Natural killer cell (primary cell): Measurements from ENCODE around the gene VPS35L. TPM values are rescaled to one million over a fixed set of nuclear protein-coding genes. Genes with fewer than 3 reads are reported as not detected.

Experiments used
- ATAC-seq, 3 donors: fragments of 150-1000 bp in 2 of 3; fragments of 200-7000 bp in 1 of 3; cut with Tn5 transposase; 1 replicate in 1 of 3; 2 replicates in 2 of 3; pipeline ENCODE4 v1.10.0; 2021; ENCODE audit warnings: mild to moderate bottlenecking in 2 of 3, moderate library complexity in 2 of 3
- DNase-seq, 2 donors: peaks; one replicate each; pipeline versions ENCODE4 v3.0.0 to v3.0.0-alpha.2; 2013 to 2021; ENCODE audit warnings: mixed read lengths in 1 of 2
- H3K27ac ChIP-seq: one replicate; pipeline ENCODE4 v1.5.1; 2013; ENCODE audit warnings: mild to moderate bottlenecking, low read length
- H3K27me3 ChIP-seq: one replicate; pipeline ENCODE4 v1.6.1; 2013; ENCODE audit warnings: low read length; ENCODE audit not compliant: control insufficient read depth, insufficient read depth
- H3K36me3 ChIP-seq: one replicate; pipeline ENCODE4 v1.6.1; 2013; ENCODE audit warnings: low read length; ENCODE audit not compliant: control insufficient read depth, insufficient read depth
- H3K4me1 ChIP-seq: one replicate; pipeline ENCODE4 v1.6.1; 2013; ENCODE audit warnings: low read length; ENCODE audit not compliant: control insufficient read depth, insufficient read depth
- H3K4me3 ChIP-seq: one replicate; pipeline ENCODE4 v1.5.1; 2013; ENCODE audit warnings: low read length
- H3K9me3 ChIP-seq: one replicate; pipeline ENCODE4 v1.6.1; 2013; ENCODE audit warnings: low read length; ENCODE audit not compliant: control insufficient read depth, insufficient read depth
- H3K27ac Mint-ChIP-seq, 2 donors: one replicate each; pipeline ENCODE4 v1.8.0; 2022; ENCODE audit warnings: mild to moderate bottlenecking in 2 of 2, mixed read lengths in 2 of 2, moderate library complexity in 1 of 2
- H3K27me3 Mint-ChIP-seq, 2 donors: one replicate each; pipeline ENCODE4 v1.8.0; 2022; ENCODE audit warnings: low read depth in 2 of 2, mixed read lengths in 2 of 2
- H3K36me3 Mint-ChIP-seq: one replicate; pipeline ENCODE4 v1.8.0; 2022; ENCODE audit warnings: mixed read lengths
- H3K4me1 Mint-ChIP-seq, 2 donors: one replicate each; pipeline ENCODE4 v1.8.0; 2022; ENCODE audit warnings: mixed read lengths in 2 of 2
- H3K4me3 Mint-ChIP-seq: one replicate; pipeline ENCODE4 v1.8.0; 2022; ENCODE audit warnings: mild to moderate bottlenecking, moderate library complexity, mixed read lengths
- H3K9me3 Mint-ChIP-seq, 2 donors: one replicate each; pipeline ENCODE4 v1.8.0; 2022; ENCODE audit warnings: mixed read lengths in 2 of 2
- WGBS: methylation state at CpG from one replicate; pipeline ENCODE4 v1.1.7; 2013; ENCODE audit warnings: missing lambda C conversion rate; ENCODE audit not compliant: insufficient coverage; 5-methylcytosine and 5-hydroxymethylcytosine counted together
- intact Hi-C: fragments of 100-400 bp; cut with micrococcal nuclease; formaldehyde crosslinking; loops from one replicate; pipeline ENCODE4 v1.14.2; 2022
- total RNA-seq, 4 donors: library from RNA; stranded (reverse); fragments of 120-200 nt in 1 of 4; gene quantifications; one replicate each; pipeline versions ENCODE4 v1.2.3 to v1.2.4, GENCODE V29; 2013 to 2022
- TF ChIP-seq, protein P1 (sequence below): fragments of 200-600 bp; IDR thresholded peaks from one replicate; pipeline ENCODE4 v1.8.0; 2022; ENCODE audit warnings: antibody characterized with exemption

The VPS35L gene
- total RNA-seq, 3 donors from 2014 or later (not counting 1 experiment from before 2014, with no cell fraction given), result 37.4 to 53.5 (median 44.4) TPM

DNA sequence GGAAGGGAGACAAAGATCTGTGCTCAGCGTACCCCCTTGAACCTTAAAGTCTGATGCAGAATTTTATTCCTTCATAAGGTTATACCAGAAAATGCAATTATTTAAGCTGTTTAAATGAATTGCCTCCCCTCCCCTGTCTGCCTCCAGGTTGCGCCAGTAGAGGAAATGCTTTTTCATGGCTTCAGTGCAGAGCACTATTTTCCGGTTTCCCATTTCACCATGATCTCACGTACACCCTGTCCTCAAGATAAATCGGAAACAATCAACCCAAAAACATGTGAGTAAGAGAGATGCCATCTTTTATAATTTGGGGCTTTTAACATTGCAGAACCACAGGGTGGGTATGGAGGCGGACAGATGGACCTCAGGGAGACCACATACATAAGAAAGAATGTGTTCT is 178.0 kb downstream of the VPS35L start:
- intact Hi-C loops, result no loop called here
- no peaks in the 10 kb centered on the region for H3K36me3 Mint-ChIP-seq
- Histone ChIP-seq H3K4me3 (no peak overlapping the region), H3K27me3 (no peaks in the 10 kb centered on the region), H3K4me1 (no peaks in the 10 kb centered on the region), H3K27ac (no peak overlapping the region), H3K9me3 (no peaks in the 10 kb centered on the region), H3K36me3 (no peaks in the 10 kb centered on the region)
- H3K27ac Mint-ChIP-seq, result no peak overlapping the region
- H3K9me3 Mint-ChIP-seq, result no peaks in the 10 kb centered on the region
- TF ChIP-seq, protein P1, sequence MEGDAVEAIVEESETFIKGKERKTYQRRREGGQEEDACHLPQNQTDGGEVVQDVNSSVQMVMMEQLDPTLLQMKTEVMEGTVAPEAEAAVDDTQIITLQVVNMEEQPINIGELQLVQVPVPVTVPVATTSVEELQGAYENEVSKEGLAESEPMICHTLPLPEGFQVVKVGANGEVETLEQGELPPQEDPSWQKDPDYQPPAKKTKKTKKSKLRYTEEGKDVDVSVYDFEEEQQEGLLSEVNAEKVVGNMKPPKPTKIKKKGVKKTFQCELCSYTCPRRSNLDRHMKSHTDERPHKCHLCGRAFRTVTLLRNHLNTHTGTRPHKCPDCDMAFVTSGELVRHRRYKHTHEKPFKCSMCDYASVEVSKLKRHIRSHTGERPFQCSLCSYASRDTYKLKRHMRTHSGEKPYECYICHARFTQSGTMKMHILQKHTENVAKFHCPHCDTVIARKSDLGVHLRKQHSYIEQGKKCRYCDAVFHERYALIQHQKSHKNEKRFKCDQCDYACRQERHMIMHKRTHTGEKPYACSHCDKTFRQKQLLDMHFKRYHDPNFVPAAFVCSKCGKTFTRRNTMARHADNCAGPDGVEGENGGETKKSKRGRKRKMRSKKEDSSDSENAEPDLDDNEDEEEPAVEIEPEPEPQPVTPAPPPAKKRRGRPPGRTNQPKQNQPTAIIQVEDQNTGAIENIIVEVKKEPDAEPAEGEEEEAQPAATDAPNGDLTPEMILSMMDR, result no peak
- H3K27me3 Mint-ChIP-seq, result peaks cover 5 to 22% of the 10 kb centered on the region in 2 donors
- no peak for ATAC-seq
- H3K4me3 Mint-ChIP-seq, result no peak overlapping the region
- no peak for DNase-seq
- peaks cover under 1 to 1% of the 10 kb centered on the region in 2 donors for H3K4me1 Mint-ChIP-seq
- 97% methylated on average over 5 of the region's 6 CpGs for WGBS

DNA sequence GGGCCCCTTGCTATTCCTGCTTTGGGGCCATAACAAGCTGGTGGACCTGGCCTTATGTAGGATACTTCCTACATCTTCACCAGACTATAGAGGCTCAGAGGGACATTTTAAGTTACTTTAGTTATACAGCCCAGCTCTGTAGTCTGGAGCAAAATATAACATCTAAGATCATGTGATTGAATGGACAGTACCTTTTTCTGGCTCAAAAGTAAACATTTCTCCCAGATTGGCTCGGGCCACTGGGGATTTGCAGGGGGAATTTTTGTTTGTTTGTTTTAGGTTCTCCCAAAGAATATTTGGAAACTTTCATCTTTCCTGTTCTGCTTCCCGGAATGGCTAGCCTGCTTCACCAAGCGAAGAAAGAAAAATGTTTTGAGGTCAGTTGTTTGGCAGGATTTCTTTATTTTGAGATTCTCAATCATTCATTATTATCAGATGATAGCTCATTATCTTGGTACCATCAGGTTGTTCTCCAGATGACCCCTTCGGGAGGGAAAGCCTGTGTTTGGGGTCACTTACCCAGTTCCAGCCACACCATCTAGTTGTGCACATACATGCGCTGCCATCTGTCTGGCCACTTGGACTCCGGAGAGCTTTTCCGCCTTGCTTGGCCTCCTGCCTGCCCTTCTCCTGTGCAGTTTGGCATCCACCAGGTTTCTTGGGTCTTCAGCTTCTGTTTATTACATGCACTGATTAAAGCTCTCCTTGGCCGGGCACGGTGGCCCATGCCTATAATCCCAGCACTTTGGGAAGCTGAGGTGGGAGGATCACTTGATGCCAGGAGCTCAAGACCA is 179.8 kb downstream of the VPS35L start:
- Mint-ChIP-seq H3K27ac (no peak overlapping the region), H3K4me3 (no peak overlapping the region), H3K9me3 (no peaks in the 10 kb centered on the region), H3K4me1 (no peaks in the 10 kb centered on the region), H3K27me3 (peaks cover 9 to 37% of the 10 kb centered on the region in 2 donors), H3K36me3 (no peaks in the 10 kb centered on the region)
- WGBS, result 96% methylated on average over 8 of the region's 9 CpGs
- TF ChIP-seq, protein P1, result no peak
- Histone ChIP-seq H3K27ac (no peak overlapping the region), H3K9me3 (no peaks in the 10 kb centered on the region), H3K4me3 (no peak overlapping the region), H3K4me1 (no peaks in the 10 kb centered on the region), H3K36me3 (no peaks in the 10 kb centered on the region), H3K27me3 (no peaks in the 10 kb centered on the region)
- intact Hi-C loops, result no loop called here
- no peak for ATAC-seq
- DNase-seq, result no peak

DNA sequence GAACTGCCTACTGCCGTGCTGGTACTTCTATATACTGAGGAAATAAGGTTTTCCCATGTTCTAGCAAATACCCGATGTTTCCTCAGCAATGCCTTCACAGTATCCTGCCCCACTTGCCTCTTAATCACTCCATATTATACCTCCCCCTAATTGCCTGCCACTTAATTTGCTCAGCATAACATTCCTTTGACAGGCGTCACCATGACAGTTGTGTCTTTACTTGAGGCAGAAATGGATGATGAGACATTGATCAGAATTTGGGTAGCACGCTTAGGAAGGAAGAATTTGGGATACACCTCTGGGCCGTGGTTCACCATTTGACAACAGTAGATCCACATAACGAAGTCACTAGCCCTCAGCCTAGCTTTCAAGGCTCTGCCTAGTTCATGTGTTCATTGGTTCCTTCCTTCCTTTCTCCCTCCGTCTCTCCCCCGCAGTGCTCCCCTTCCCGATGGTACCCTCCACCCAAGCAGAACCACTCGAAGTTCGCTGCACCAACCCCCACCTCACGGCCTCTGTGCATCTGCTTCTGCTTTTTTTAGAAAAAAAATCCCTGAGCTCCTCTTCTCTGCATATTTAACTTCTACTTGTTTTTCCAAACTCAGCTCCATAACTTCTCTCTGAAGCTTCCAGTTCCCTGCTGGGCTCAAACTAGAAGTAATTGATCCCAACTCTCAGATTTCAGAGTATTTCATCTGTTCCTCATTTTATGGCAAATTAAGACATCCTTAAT is 182.0 kb downstream of the VPS35L start:
- intact Hi-C loops, result no loop called here
- 57% methylated on average over 12 of the region's 12 CpGs for WGBS
- TF ChIP-seq, protein P1, result no peak
- Histone ChIP-seq H3K9me3 (no peaks in the 10 kb centered on the region), H3K36me3 (no peaks in the 10 kb centered on the region), H3K27me3 (no peaks in the 10 kb centered on the region), H3K4me3 (no peak overlapping the region), H3K27ac (no peak overlapping the region), H3K4me1 (no peaks in the 10 kb centered on the region)
- ATAC-seq (no peak), DNase-seq (no peak)
- H3K27ac Mint-ChIP-seq, result no peak overlapping the region
- no peaks in the 10 kb centered on the region for H3K9me3 Mint-ChIP-seq
- no peaks in the 10 kb centered on the region for H3K36me3 Mint-ChIP-seq
- no peak overlapping the region for H3K4me3 Mint-ChIP-seq
- H3K27me3 Mint-ChIP-seq, result peaks cover 8 to 26% of the 10 kb centered on the region in 2 donors
- H3K4me1 Mint-ChIP-seq, result no peaks in the 10 kb centered on the region
